Measurements from ENCODE around the gene MTURN. TPM values are rescaled to one million over a fixed set of nuclear protein-coding genes. Genes with fewer than 3 reads are reported as not detected.

The MTURN gene
- total and polyA plus RNA-seq, 9 of the 15 experiments (the other 6 are each of a cell fraction or from before 2014, with no cell fraction given), result 0.94 to 14.8 (median 6.4) TPM

DNA sequence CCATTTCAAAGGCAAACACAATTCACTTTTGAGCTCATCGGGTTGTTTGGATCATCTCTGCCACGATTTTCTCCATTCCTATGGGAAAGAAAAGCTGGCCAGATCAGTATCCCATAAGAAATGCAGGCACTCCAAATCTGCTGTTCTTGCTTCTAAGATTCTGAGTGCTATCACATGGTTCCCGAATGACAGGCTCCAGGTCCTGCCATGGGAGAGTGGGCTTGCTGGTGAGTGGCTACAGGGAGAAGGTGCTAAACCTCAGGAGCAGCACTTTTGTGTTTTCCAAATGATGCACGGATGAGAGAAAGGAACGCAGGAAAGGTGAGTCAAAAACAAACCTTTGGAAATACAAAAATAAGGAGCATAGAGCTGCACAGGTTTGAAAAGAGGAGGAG, 32.1 kb downstream of the MTURN start (continued):
- TF ChIP-seq, protein P1, sequence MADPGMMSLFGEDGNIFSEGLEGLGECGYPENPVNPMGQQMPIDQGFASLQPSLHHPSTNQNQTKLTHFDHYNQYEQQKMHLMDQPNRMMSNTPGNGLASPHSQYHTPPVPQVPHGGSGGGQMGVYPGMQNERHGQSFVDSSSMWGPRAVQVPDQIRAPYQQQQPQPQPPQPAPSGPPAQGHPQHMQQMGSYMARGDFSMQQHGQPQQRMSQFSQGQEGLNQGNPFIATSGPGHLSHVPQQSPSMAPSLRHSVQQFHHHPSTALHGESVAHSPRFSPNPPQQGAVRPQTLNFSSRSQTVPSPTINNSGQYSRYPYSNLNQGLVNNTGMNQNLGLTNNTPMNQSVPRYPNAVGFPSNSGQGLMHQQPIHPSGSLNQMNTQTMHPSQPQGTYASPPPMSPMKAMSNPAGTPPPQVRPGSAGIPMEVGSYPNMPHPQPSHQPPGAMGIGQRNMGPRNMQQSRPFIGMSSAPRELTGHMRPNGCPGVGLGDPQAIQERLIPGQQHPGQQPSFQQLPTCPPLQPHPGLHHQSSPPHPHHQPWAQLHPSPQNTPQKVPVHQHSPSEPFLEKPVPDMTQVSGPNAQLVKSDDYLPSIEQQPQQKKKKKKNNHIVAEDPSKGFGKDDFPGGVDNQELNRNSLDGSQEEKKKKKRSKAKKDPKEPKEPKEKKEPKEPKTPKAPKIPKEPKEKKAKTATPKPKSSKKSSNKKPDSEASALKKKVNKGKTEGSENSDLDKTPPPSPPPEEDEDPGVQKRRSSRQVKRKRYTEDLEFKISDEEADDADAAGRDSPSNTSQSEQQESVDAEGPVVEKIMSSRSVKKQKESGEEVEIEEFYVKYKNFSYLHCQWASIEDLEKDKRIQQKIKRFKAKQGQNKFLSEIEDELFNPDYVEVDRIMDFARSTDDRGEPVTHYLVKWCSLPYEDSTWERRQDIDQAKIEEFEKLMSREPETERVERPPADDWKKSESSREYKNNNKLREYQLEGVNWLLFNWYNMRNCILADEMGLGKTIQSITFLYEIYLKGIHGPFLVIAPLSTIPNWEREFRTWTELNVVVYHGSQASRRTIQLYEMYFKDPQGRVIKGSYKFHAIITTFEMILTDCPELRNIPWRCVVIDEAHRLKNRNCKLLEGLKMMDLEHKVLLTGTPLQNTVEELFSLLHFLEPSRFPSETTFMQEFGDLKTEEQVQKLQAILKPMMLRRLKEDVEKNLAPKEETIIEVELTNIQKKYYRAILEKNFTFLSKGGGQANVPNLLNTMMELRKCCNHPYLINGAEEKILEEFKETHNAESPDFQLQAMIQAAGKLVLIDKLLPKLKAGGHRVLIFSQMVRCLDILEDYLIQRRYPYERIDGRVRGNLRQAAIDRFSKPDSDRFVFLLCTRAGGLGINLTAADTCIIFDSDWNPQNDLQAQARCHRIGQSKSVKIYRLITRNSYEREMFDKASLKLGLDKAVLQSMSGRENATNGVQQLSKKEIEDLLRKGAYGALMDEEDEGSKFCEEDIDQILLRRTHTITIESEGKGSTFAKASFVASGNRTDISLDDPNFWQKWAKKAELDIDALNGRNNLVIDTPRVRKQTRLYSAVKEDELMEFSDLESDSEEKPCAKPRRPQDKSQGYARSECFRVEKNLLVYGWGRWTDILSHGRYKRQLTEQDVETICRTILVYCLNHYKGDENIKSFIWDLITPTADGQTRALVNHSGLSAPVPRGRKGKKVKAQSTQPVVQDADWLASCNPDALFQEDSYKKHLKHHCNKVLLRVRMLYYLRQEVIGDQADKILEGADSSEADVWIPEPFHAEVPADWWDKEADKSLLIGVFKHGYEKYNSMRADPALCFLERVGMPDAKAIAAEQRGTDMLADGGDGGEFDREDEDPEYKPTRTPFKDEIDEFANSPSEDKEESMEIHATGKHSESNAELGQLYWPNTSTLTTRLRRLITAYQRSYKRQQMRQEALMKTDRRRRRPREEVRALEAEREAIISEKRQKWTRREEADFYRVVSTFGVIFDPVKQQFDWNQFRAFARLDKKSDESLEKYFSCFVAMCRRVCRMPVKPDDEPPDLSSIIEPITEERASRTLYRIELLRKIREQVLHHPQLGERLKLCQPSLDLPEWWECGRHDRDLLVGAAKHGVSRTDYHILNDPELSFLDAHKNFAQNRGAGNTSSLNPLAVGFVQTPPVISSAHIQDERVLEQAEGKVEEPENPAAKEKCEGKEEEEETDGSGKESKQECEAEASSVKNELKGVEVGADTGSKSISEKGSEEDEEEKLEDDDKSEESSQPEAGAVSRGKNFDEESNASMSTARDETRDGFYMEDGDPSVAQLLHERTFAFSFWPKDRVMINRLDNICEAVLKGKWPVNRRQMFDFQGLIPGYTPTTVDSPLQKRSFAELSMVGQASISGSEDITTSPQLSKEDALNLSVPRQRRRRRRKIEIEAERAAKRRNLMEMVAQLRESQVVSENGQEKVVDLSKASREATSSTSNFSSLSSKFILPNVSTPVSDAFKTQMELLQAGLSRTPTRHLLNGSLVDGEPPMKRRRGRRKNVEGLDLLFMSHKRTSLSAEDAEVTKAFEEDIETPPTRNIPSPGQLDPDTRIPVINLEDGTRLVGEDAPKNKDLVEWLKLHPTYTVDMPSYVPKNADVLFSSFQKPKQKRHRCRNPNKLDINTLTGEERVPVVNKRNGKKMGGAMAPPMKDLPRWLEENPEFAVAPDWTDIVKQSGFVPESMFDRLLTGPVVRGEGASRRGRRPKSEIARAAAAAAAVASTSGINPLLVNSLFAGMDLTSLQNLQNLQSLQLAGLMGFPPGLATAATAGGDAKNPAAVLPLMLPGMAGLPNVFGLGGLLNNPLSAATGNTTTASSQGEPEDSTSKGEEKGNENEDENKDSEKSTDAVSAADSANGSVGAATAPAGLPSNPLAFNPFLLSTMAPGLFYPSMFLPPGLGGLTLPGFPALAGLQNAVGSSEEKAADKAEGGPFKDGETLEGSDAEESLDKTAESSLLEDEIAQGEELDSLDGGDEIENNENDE (IDR thresholded peaks at IDR 0.05; ENCODE audit: low read depth, low read length), result no peak
- TF ChIP-seq CBX3 (IDR thresholded peaks at IDR 0.05; ENCODE audit: borderline replicate concordance in 1 of 2, low read length in 2 of 2), result no peak
- TF ChIP-seq MXI1 (IDR thresholded peaks at IDR 0.05; ENCODE audit: low read depth, low read length), result no peak
- TF ChIP-seq TCF3 (CRISPR knock-in tag; IDR thresholded peaks at IDR 0.05), result no peak
- no peak for TF ChIP-seq NELFE (IDR thresholded peaks at IDR 0.05; ENCODE audit: insufficient read depth, insufficient read length)
- TF ChIP-seq, protein P2, sequence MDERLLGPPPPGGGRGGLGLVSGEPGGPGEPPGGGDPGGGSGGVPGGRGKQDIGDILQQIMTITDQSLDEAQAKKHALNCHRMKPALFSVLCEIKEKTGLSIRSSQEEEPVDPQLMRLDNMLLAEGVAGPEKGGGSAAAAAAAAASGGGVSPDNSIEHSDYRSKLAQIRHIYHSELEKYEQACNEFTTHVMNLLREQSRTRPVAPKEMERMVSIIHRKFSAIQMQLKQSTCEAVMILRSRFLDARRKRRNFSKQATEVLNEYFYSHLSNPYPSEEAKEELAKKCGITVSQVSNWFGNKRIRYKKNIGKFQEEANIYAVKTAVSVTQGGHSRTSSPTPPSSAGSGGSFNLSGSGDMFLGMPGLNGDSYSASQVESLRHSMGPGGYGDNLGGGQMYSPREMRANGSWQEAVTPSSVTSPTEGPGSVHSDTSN (CRISPR knock-in tag; IDR thresholded peaks at IDR 0.05; ENCODE audit: low read depth), result no peak
- TF ChIP-seq, protein P2 (tag; conservative IDR thresholded peaks at IDR 0.05; ENCODE audit: low read depth), result no peak
- no peak for TF ChIP-seq POU5F1 (IDR thresholded peaks at IDR 0.05; ENCODE audit: borderline replicate concordance, low read depth, low read length, partially characterized antibody)
- no peak for TF ChIP-seq ZNF134 (CRISPR knock-in tag; conservative IDR thresholded peaks at IDR 0.05)
- TF ChIP-seq ELF1 (tag; IDR thresholded peaks at IDR 0.05), result no peak
- TF ChIP-seq, protein P3, sequence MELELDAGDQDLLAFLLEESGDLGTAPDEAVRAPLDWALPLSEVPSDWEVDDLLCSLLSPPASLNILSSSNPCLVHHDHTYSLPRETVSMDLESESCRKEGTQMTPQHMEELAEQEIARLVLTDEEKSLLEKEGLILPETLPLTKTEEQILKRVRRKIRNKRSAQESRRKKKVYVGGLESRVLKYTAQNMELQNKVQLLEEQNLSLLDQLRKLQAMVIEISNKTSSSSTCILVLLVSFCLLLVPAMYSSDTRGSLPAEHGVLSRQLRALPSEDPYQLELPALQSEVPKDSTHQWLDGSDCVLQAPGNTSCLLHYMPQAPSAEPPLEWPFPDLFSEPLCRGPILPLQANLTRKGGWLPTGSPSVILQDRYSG (tag; conservative IDR thresholded peaks at IDR 0.05; ENCODE audit: low read depth), result no peak
- no peak for TF ChIP-seq FOXJ2 (tag; IDR thresholded peaks at IDR 0.05)
- TF ChIP-seq KHSRP (IDR thresholded peaks at IDR 0.05), result no peak
- TF ChIP-seq ELF2 (CRISPR knock-in tag; IDR thresholded peaks at IDR 0.05), result no peak
